Stimulated activated CD8-positive, alpha-beta memory T cell treated with anti-CD3 and anti-CD28 coated beads, Interleukin-4, amount 100 ng/mL, for 24 hours (primary cell): ENCODE results near the gene PKNOX2.

Source experiments
- DNase-seq: peaks from one replicate; pipeline ENCODE4 v3.0.0-alpha.2; 2020; ENCODE audit warnings: low read depth

The PKNOX2 gene

GRCh38 chr11:125382314-125382791, 217.8 kb downstream of the PKNOX2 start:
- no peak for DNase-seq

- DNase-seq = no peak
Measured at GRCh38 chr11:125382822-125383221, 218.3 kb downstream of the PKNOX2 start.

GRCh38 chr11:125384825-125385224, 220.3 kb downstream of the PKNOX2 start:
- no peak for DNase-seq

- DNase-seq = no peak
Measured at GRCh38 chr11:125387901-125388300, 223.3 kb downstream of the PKNOX2 start.

- no peak for DNase-seq
Measured at GRCh38 chr11:125388611-125389010, 224.1 kb downstream of the PKNOX2 start.

GRCh38 chr11:125389339-125390166, 225.0 kb downstream of the PKNOX2 start:
- DNase-seq = no peak

GRCh38 chr11:125390946-125391345, 226.4 kb downstream of the PKNOX2 start:
- DNase-seq = no peak

- DNase-seq = no peak
Measured at GRCh38 chr11:125393331-125393730, 228.8 kb downstream of the PKNOX2 start.

GRCh38 chr11:125394296-125394695, 229.7 kb downstream of the PKNOX2 start:
- DNase-seq = no peak

- DNase-seq = no peak
Measured at GRCh38 chr11:125397421-125397820, 232.9 kb downstream of the PKNOX2 start.

- DNase-seq = no peak
Measured at GRCh38 chr11:125398475-125398874, 233.9 kb downstream of the PKNOX2 start.

- no peak for DNase-seq
Measured at GRCh38 chr11:125398994-125399640, 234.6 kb downstream of the PKNOX2 start.

- DNase-seq = no peak
Measured at GRCh38 chr11:125399945-125400344, 235.4 kb downstream of the PKNOX2 start.

GRCh38 chr11:125401235-125401634, 236.7 kb downstream of the PKNOX2 start:
- no peak for DNase-seq

GRCh38 chr11:125401746-125402145, 237.2 kb downstream of the PKNOX2 start:
- no peak for DNase-seq

- no peak for DNase-seq
Measured at GRCh38 chr11:125402435-125402834, 237.9 kb downstream of the PKNOX2 start.

- DNase-seq = no peak
Measured at GRCh38 chr11:125404157-125404810, 239.7 kb downstream of the PKNOX2 start.

- DNase-seq = peak; percentile 56
Measured at GRCh38 chr11:125404811-125405790, 240.6 kb downstream of the PKNOX2 start.

- DNase-seq = no peak
Measured at GRCh38 chr11:125407046-125407445, 242.5 kb downstream of the PKNOX2 start.

GRCh38 chr11:125408311-125408711, 243.8 kb downstream of the PKNOX2 start:
- no peak for DNase-seq

- DNase-seq = no peak
Measured at GRCh38 chr11:125410091-125410490, 245.5 kb downstream of the PKNOX2 start.

GRCh38 chr11:125412177-125412496, 247.6 kb downstream of the PKNOX2 start:
- DNase-seq = no peak
